PC-9 (cell line): Measurements from ENCODE around the gene KCNJ10.

ENCODE experiments used
- EZH2 ChIP-seq: fragments of 200-600 bp; sonication (generic); IDR thresholded peaks from 2 replicates; pipeline ENCODE4 v1.8.0; 2017; ENCODE audit warnings: antibody characterized with exemption, low read depth
- TF ChIP-seq, protein P1 (sequence below): fragments of 200-600 bp; sonication (generic); conservative IDR thresholded peaks from 2 replicates; pipeline ENCODE4 v1.6.1; 2017; ENCODE audit warnings: mixed run types, antibody characterized with exemption, mild to moderate bottlenecking, moderate library complexity

- TF ChIP-seq, protein P1, sequence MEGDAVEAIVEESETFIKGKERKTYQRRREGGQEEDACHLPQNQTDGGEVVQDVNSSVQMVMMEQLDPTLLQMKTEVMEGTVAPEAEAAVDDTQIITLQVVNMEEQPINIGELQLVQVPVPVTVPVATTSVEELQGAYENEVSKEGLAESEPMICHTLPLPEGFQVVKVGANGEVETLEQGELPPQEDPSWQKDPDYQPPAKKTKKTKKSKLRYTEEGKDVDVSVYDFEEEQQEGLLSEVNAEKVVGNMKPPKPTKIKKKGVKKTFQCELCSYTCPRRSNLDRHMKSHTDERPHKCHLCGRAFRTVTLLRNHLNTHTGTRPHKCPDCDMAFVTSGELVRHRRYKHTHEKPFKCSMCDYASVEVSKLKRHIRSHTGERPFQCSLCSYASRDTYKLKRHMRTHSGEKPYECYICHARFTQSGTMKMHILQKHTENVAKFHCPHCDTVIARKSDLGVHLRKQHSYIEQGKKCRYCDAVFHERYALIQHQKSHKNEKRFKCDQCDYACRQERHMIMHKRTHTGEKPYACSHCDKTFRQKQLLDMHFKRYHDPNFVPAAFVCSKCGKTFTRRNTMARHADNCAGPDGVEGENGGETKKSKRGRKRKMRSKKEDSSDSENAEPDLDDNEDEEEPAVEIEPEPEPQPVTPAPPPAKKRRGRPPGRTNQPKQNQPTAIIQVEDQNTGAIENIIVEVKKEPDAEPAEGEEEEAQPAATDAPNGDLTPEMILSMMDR: no peak
- no peak for TF ChIP-seq EZH2
Measured at GRCh38 chr1:159993911-159994310, 76.0 kb downstream of the KCNJ10 start.
